ENCODE measurements around the gene DUXB.

Gene DUXB, protein sequence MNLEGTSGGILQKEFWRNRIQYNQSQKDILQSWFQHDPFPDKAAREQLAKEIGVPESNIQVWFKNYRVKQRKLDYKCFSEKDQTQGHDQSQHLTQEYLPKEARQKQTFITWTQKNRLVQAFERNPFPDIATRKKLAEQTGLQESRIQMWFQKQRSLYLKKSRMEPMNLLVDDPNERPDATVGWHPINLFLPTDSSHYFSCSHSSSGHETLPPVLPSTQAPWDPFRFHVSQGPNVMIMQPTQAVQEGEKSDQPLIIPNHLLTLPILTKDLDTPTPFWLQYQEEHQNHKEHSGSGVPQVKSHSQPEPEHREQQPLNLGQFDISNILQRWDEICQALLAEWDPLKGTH

DNA sequence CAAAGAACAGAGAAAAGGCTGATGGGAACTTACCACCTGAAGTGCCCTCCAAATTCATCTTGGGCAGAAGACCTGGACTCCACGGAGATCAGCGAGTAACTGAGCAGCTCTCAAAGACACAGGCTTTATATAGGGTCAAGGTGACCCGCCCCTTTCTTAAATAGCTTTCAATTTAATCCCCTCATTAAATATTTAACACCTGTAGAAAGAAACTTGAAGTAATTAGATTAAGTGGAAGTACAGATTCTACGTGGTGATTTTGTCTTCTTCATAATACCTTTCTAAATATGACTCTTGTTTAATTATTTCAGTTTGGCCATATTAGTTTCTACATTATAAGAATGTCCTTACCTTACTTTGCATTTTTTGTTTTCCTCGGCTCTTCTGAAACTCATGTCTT lies at the start of gene DUXB:
Gene DUXB (minus strand): TSS at position 101 of the 400 bp plus-strand sequence. CDS start 43 bp downstream, at position 58.
- in situ Hi-C loops (cut with HindIII; ENCODE audit: low sequenced_read_pairs) = no loop called here
- TF ChIP-seq, protein P1, sequence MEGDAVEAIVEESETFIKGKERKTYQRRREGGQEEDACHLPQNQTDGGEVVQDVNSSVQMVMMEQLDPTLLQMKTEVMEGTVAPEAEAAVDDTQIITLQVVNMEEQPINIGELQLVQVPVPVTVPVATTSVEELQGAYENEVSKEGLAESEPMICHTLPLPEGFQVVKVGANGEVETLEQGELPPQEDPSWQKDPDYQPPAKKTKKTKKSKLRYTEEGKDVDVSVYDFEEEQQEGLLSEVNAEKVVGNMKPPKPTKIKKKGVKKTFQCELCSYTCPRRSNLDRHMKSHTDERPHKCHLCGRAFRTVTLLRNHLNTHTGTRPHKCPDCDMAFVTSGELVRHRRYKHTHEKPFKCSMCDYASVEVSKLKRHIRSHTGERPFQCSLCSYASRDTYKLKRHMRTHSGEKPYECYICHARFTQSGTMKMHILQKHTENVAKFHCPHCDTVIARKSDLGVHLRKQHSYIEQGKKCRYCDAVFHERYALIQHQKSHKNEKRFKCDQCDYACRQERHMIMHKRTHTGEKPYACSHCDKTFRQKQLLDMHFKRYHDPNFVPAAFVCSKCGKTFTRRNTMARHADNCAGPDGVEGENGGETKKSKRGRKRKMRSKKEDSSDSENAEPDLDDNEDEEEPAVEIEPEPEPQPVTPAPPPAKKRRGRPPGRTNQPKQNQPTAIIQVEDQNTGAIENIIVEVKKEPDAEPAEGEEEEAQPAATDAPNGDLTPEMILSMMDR (IDR thresholded peaks at IDR 0.05; ENCODE audit: low read depth, low read length, missing control alignments) = no peak
- no peak for DNase-seq (ENCODE audit: low read depth)
- no peak within 1 kb of the TSS for H3K4me3 ChIP-seq (ENCODE audit: low read depth, low read length)

DNA sequence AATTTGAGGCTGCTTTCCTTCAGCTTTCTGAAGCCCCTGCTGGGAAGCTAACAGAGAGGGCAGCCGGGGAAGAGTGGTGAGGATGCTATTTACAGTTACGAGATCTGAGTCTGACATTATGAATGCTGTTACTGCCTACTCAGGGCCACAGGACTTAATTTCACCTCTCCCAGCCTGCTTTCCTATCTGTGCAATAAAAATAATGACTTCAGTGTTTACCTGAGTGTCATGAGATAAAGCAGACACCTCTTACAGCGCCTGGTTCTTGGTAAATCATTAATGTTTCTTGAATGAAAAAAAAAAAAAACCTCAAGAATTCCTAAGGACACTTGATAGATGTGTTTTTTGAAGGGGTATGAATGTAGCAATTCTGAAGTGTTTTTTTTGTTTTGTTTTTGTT lies 49.3 kb upstream of the DUXB start:
- in situ Hi-C loops (cut with HindIII; ENCODE audit: low sequenced_read_pairs) = loop anchor here (5.0 to 25.0 kb wide), 2 partner anchors 103 to 288 kb away; partner anchors contain the start of genes KARS1, TERF2IP and TMEM170A
- DNase-seq (ENCODE audit: low read depth) = no peak

GRCh38 chr16:75746359-75746758 lies 45.1 kb upstream of the DUXB start:
- DNase-seq (ENCODE audit: low read depth) = no peak
- TF ChIP-seq, protein P1 (IDR thresholded peaks at IDR 0.05; ENCODE audit: low read depth, low read length, missing control alignments) = no peak
- in situ Hi-C loops (cut with HindIII; ENCODE audit: low sequenced_read_pairs) = no loop called here

More for the DNA sequence above, 49.3 kb upstream of the DUXB start:
- TF ChIP-seq, protein P1 (IDR thresholded peaks at IDR 0.05; ENCODE audit: low read depth, low read length, missing control alignments) = no peak
- H3K4me3 ChIP-seq (ENCODE audit: low read depth, low read length) = no peak overlapping the region

DNA sequence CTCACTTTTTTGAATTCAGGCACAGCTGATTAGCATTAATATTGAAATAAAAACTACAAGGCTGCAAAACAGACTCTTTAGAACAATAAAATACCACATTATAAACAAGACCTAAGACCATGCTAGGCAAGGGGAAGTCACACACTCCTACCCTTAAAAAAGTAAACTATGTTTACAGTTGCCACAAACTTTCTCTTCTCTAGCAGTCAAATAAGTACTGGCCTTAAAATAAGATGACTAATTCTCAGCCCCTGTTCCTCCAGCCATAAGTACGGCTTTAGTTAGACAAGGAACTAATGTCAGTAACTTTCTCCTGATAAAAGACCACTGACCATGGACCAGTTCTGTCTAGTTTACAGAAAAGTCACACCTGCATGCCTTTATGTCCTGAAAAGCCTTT lies 44.6 kb upstream of the DUXB start:
- DNase-seq (ENCODE audit: low read depth) = no peak
- TF ChIP-seq, protein P1 (IDR thresholded peaks at IDR 0.05; ENCODE audit: low read depth, low read length, missing control alignments) = no peak
- in situ Hi-C loops (cut with HindIII; ENCODE audit: low sequenced_read_pairs) = no loop called here
- no peak overlapping the region for H3K4me3 ChIP-seq (ENCODE audit: low read depth, low read length)

More at GRCh38 chr16:75746359-75746758, 45.1 kb upstream of the DUXB start:
- H3K4me3 ChIP-seq (ENCODE audit: low read depth, low read length) = no peak overlapping the region

DNA sequence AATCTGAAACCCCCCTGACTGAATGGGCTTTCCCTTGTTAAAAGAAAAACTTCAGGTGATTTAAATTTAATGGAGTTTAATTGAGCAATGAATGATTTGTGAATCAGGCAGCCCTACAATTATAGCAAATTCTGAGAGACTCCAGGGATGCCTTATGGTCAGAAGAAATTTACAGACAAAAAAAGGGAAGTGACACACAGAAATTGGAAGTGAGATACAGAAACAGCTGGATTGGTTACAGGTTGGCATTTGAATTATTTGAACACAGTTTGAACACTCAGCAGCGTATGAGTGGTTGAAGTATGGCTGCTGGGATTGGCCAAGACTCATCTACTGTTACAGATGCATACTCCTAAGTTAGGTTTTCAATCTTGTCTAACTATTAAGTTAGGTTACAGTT lies 44.0 kb upstream of the DUXB start:
- in situ Hi-C loops (cut with HindIII; ENCODE audit: low sequenced_read_pairs) = no loop called here
- TF ChIP-seq, protein P1 (IDR thresholded peaks at IDR 0.05; ENCODE audit: low read depth, low read length, missing control alignments) = no peak
- no peak overlapping the region for H3K4me3 ChIP-seq (ENCODE audit: low read depth, low read length)
- no peak for DNase-seq (ENCODE audit: low read depth)

DNA sequence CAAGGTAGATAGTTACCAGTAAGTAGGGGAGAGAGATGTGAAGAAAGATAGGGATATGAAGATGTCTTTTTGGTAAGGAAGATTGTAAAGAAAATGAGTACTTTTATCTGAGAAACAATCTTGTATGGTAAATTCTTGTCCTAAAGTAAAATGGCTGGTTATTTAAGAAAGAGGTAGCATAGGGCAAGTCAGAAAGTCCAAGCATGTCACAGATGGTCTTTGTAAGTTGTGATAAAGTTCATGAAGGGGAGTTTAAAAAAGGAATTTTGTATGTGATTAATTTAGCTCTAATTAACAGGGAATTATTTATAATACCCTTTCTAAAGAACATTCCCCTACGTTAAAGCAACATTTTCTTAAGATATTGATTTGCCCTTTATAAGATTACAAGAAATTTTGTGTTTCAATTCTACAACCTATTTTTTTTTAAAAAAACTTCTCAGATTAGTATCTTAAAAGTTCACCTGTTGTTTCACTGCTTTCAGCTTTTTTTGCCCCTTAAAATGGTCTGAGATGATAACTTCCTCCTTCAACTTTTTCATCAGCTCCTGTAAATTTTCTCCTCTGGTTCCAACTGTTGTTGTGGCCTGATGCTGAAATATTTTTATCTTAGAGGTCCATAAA lies 41.3 kb upstream of the DUXB start:
- in situ Hi-C loops (cut with HindIII; ENCODE audit: low sequenced_read_pairs) = no loop called here
- no peak overlapping the region for H3K4me3 ChIP-seq (ENCODE audit: low read depth, low read length)
- no peak for DNase-seq (ENCODE audit: low read depth)
- TF ChIP-seq, protein P1 (IDR thresholded peaks at IDR 0.05; ENCODE audit: low read depth, low read length, missing control alignments) = no peak

All from astrocyte of the cerebellum (primary cell).